Measurements from ENCODE around the gene RNF14.

RNF14 gene

DNA sequence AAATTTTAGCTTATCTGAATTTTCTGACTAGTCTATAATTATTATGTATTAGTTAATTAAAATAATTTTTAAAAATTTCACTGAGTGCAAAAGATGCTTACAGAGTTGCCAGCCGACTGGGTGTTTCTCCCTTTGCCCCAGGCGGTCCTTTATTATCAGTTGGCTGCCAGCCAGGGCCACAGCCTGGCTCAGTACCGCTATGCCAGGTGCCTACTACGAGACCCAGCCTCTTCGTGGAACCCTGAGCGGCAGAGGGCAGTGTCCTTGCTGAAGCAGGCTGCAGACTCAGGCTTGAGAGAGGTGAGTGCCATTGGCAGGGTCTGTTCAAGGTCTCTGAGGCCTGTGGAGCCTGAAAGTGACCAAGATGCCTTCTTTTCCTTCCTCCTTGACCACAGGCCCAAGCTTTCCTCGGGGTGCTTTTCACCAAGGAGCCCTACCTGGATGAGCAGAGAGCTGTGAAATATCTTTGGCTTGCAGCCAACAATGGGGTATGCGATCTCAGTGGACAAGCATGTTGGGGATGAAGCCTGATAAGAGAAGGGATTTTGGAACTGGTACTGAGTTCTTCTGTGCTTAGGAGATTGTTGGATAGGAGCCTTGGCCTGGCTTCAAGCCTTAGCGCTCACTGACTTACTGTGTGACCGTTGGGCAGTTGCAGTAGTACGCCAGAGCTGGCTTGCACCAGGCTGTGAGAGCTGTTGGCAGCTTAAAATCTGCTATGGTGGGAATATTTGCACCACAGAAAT is 34.6 kb upstream of the RNF14 start:
- peak; percentile 47; the same call in 1 of the 3 replicates for ATAC-seq
- TF ChIP-seq OSR1 (CRISPR knock-in tag; IDR thresholded peaks at IDR 0.05) (no peak), PPARA (CRISPR knock-in tag; IDR thresholded peaks at IDR 0.05; ENCODE audit: borderline replicate concordance) (no peak), TCF4 (CRISPR knock-in tag; IDR thresholded peaks at IDR 0.05; ENCODE audit: borderline replicate concordance) (no peak)
- TF ChIP-seq, protein P1, sequence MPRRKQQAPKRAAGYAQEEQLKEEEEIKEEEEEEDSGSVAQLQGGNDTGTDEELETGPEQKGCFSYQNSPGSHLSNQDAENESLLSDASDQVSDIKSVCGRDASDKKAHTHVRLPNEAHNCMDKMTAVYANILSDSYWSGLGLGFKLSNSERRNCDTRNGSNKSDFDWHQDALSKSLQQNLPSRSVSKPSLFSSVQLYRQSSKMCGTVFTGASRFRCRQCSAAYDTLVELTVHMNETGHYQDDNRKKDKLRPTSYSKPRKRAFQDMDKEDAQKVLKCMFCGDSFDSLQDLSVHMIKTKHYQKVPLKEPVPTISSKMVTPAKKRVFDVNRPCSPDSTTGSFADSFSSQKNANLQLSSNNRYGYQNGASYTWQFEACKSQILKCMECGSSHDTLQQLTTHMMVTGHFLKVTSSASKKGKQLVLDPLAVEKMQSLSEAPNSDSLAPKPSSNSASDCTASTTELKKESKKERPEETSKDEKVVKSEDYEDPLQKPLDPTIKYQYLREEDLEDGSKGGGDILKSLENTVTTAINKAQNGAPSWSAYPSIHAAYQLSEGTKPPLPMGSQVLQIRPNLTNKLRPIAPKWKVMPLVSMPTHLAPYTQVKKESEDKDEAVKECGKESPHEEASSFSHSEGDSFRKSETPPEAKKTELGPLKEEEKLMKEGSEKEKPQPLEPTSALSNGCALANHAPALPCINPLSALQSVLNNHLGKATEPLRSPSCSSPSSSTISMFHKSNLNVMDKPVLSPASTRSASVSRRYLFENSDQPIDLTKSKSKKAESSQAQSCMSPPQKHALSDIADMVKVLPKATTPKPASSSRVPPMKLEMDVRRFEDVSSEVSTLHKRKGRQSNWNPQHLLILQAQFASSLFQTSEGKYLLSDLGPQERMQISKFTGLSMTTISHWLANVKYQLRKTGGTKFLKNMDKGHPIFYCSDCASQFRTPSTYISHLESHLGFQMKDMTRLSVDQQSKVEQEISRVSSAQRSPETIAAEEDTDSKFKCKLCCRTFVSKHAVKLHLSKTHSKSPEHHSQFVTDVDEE (CRISPR knock-in tag; IDR thresholded peaks at IDR 0.05): no peak

DNA sequence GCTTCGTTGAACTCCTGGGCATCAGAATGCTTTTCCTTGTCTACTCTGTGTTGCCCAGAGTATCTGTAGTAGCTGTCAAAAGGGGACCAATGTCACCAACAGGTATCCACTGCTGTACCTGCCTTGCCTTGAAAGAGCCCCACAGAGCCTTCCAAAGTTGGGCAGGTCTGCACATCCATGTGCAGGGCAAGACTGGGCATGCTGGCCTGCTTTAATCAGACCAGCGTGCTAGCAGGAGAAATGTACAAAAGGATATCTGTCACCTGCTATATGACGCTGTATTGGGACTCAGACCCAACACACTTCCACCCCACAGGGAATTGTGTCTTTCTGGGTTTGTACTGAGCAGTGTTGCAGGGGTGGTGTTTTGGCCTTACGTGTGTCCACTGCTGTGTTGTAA is 33.4 kb upstream of the RNF14 start:
- TF ChIP-seq ARNTL (CRISPR knock-in tag; IDR thresholded peaks at IDR 0.05; ENCODE audit: borderline replicate concordance, low read depth): no peak
- TF ChIP-seq ZFP3 (CRISPR knock-in tag; IDR thresholded peaks at IDR 0.05): no peak
- no peak for TF ChIP-seq PATZ1 (CRISPR knock-in tag; IDR thresholded peaks at IDR 0.05; ENCODE audit: borderline replicate concordance)
- TF ChIP-seq CSDC2 (CRISPR knock-in tag; IDR thresholded peaks at IDR 0.05): no peak
- no peak for TF ChIP-seq TCF4 (CRISPR knock-in tag; IDR thresholded peaks at IDR 0.05; ENCODE audit: borderline replicate concordance)
- TF ChIP-seq RARB (CRISPR knock-in tag; IDR thresholded peaks at IDR 0.05): no peak
- TF ChIP-seq ZNF70 (CRISPR knock-in tag; IDR thresholded peaks at IDR 0.05): no peak
- TF ChIP-seq CREB5 (CRISPR knock-in tag; IDR thresholded peaks at IDR 0.05; ENCODE audit: low read depth): no peak
- no peak for TF ChIP-seq GLIS3 (CRISPR knock-in tag; IDR thresholded peaks at IDR 0.05)
- no peak for ATAC-seq

DNA sequence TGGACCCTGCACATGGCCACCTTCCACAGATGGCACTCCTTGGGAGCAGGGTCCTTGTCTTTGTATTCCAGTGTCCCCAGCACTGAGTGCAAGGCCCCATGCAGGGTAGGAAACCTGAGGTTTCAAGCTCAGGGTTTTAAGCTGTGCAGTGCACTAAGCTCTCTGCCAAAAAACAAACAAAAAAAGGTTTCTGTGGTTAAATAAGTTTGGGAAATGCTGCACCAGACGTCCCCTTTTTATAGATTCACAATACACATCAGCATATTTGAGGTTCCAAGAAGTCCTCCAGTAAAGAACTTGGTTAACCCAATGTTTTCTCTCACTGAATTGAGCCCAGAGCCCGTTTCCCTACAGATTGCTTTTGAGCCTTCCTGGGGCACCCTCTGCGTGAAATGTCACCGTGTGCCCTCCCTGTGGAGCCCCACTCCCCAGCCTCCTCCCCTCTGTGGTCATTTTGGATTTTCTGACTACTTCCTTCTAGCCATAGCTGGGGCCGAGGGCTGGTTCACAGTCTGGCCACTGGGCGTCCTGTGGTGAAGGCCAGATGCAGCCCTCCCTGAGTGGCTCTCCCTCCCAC is 28.1 kb upstream of the RNF14 start:
- peak; percentile 68 for ATAC-seq
- TF ChIP-seq SNAI2 (CRISPR knock-in tag; IDR thresholded peaks at IDR 0.05): no peak
- TF ChIP-seq RARB (CRISPR knock-in tag; IDR thresholded peaks at IDR 0.05): no peak
- no peak for TF ChIP-seq ESRRG (CRISPR knock-in tag; IDR thresholded peaks at IDR 0.05)
- no peak for TF ChIP-seq CSRNP3 (CRISPR knock-in tag; IDR thresholded peaks at IDR 0.05)
- no peak for TF ChIP-seq ZFP30 (CRISPR knock-in tag; IDR thresholded peaks at IDR 0.05)

- ATAC-seq: peak; percentile 68
- TF ChIP-seq SNAI2 (CRISPR knock-in tag; IDR thresholded peaks at IDR 0.05) (no peak), ZFP3 (CRISPR knock-in tag; IDR thresholded peaks at IDR 0.05) (no peak), GLIS3 (CRISPR knock-in tag; IDR thresholded peaks at IDR 0.05) (no peak), PPARA (CRISPR knock-in tag; IDR thresholded peaks at IDR 0.05; ENCODE audit: borderline replicate concordance) (no peak), ARNTL (CRISPR knock-in tag; IDR thresholded peaks at IDR 0.05; ENCODE audit: borderline replicate concordance, low read depth) (no peak), TOX (CRISPR knock-in tag; IDR thresholded peaks at IDR 0.05; ENCODE audit: borderline replicate concordance) (no peak), RARB (CRISPR knock-in tag; IDR thresholded peaks at IDR 0.05) (no peak), ZFP30 (CRISPR knock-in tag; IDR thresholded peaks at IDR 0.05) (no peak), ZNF70 (CRISPR knock-in tag; IDR thresholded peaks at IDR 0.05) (no peak), ISL1 (CRISPR knock-in tag; IDR thresholded peaks at IDR 0.05) (no peak), ESRRG (CRISPR knock-in tag; IDR thresholded peaks at IDR 0.05) (no peak), BACH2 (CRISPR knock-in tag; IDR thresholded peaks at IDR 0.05; ENCODE audit: borderline replicate concordance) (no peak), CSDC2 (CRISPR knock-in tag; IDR thresholded peaks at IDR 0.05) (no peak), ZNF565 (CRISPR knock-in tag; conservative IDR thresholded peaks at IDR 0.05; ENCODE audit: low read depth) (no peak), ZNF8 (CRISPR knock-in tag; IDR thresholded peaks at IDR 0.05) (no peak)
- TF ChIP-seq, protein P1 (CRISPR knock-in tag; IDR thresholded peaks at IDR 0.05): no peak
- TF ChIP-seq, protein P2, sequence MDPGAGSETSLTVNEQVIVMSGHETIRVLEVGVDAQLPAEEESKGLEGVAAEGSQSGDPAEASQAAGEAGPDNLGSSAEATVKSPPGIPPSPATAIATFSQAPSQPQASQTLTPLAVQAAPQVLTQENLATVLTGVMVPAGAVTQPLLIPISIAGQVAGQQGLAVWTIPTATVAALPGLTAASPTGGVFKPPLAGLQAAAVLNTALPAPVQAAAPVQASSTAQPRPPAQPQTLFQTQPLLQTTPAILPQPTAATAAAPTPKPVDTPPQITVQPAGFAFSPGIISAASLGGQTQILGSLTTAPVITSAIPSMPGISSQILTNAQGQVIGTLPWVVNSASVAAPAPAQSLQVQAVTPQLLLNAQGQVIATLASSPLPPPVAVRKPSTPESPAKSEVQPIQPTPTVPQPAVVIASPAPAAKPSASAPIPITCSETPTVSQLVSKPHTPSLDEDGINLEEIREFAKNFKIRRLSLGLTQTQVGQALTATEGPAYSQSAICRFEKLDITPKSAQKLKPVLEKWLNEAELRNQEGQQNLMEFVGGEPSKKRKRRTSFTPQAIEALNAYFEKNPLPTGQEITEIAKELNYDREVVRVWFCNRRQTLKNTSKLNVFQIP (CRISPR knock-in tag; IDR thresholded peaks at IDR 0.05; ENCODE audit: borderline replicate concordance, low read depth): no peak
These were observed 27.6 kb upstream of the RNF14 start for GRCh38 chr5:141941307-141941706.
